ENCODE results near the gene RERE.

The RERE gene

DNA sequence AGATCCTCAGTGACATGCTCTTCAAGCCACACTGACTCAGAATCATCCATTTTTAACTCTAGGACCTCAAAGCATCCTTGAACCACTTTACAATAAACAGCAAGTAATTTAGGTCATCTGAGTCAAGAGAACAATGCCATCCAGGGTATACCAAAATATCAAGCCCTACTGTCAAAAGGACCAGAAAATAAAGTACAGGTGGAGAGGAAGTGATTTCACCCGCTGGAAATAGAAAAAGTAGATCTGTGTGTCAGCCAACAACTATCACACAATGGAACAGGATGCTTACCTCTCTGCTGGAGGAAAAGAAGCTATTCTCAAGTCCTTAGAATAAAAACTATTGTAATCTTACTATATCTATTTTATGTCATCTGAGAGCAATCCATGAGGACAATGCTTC, 37.0 kb downstream of the RERE start:
- in situ Hi-C loops (cut with HindIII; ENCODE audit: low sequenced_read_pairs), result no loop called here
- TF ChIP-seq, protein P1, sequence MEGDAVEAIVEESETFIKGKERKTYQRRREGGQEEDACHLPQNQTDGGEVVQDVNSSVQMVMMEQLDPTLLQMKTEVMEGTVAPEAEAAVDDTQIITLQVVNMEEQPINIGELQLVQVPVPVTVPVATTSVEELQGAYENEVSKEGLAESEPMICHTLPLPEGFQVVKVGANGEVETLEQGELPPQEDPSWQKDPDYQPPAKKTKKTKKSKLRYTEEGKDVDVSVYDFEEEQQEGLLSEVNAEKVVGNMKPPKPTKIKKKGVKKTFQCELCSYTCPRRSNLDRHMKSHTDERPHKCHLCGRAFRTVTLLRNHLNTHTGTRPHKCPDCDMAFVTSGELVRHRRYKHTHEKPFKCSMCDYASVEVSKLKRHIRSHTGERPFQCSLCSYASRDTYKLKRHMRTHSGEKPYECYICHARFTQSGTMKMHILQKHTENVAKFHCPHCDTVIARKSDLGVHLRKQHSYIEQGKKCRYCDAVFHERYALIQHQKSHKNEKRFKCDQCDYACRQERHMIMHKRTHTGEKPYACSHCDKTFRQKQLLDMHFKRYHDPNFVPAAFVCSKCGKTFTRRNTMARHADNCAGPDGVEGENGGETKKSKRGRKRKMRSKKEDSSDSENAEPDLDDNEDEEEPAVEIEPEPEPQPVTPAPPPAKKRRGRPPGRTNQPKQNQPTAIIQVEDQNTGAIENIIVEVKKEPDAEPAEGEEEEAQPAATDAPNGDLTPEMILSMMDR (IDR thresholded peaks at IDR 0.05; ENCODE audit: low read depth, low read length, missing control alignments), result no peak
- no peak for DNase-seq (ENCODE audit: low read depth)
- H3K4me3 ChIP-seq (ENCODE audit: low read depth, low read length), result no peak overlapping the region

DNA sequence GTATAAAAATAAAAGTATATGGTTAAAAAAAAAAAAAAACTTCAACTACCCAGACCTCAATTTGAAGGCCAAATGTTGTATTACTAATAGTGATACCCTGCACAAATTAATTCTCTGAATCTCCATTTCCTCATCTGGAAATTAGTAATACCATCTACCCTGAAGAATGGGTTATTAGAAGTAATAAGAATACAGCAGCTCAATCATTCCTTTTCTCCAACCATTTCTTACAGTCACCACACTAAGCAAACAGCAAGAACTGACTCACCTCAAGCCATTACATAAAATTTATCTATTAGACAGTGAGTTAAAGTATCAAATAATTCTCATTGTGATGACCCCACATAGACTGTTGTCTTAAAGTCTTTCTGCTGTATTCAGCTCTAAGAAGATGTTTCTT, 39.6 kb downstream of the RERE start:
- no peak for DNase-seq (ENCODE audit: low read depth)
- TF ChIP-seq, protein P1 (IDR thresholded peaks at IDR 0.05; ENCODE audit: low read depth, low read length, missing control alignments), result no peak
- in situ Hi-C loops (cut with HindIII; ENCODE audit: low sequenced_read_pairs), result no loop called here
- H3K4me3 ChIP-seq (ENCODE audit: low read depth, low read length), result no peak overlapping the region

DNA sequence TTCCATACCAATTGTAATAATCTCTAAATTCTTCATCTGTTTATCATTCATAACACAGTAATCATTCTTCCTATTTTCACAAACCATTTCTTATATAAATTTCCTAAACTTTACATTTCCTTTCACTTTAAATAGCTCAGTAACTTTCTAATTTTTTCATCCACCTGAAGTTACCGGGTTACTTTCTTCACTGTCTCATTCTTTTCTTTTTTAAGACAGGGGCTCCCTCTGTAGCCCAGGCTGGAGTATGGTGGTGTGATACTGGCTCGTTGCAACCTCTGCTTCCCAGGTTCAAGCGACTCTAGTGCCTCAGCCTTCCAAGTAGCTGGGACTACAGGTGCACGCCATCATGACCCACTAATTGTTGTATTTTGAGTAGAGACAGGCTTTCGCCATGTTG, 41.3 kb downstream of the RERE start:
- DNase-seq (ENCODE audit: low read depth), result no peak
- in situ Hi-C loops (cut with HindIII; ENCODE audit: low sequenced_read_pairs), result no loop called here
- TF ChIP-seq, protein P1 (IDR thresholded peaks at IDR 0.05; ENCODE audit: low read depth, low read length, missing control alignments), result no peak
- H3K4me3 ChIP-seq (ENCODE audit: low read depth, low read length), result no peak overlapping the region

DNA sequence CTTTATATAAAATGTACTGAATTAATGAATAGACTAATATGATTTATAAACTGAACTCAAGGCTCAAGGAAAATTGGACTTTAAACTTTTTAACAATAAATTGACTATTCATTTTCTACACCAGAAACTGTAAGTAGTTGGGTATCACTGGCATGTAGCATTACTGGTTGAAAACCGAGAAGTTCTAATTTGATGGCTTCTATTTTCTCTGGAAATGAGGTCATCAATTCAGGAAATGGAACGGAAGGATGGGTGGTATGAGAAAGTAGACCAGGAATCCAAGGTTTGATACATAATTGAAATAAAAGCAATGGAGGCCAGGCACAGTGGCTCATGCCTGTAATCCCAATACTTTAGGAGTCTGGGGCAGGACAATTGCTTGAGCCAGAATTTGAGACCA, 50.4 kb downstream of the RERE start:
- no peak for DNase-seq (ENCODE audit: low read depth)
- in situ Hi-C loops (cut with HindIII; ENCODE audit: low sequenced_read_pairs), result no loop called here
- TF ChIP-seq, protein P1 (IDR thresholded peaks at IDR 0.05; ENCODE audit: low read depth, low read length, missing control alignments), result no peak
- no peak overlapping the region for H3K4me3 ChIP-seq (ENCODE audit: low read depth, low read length)

DNA sequence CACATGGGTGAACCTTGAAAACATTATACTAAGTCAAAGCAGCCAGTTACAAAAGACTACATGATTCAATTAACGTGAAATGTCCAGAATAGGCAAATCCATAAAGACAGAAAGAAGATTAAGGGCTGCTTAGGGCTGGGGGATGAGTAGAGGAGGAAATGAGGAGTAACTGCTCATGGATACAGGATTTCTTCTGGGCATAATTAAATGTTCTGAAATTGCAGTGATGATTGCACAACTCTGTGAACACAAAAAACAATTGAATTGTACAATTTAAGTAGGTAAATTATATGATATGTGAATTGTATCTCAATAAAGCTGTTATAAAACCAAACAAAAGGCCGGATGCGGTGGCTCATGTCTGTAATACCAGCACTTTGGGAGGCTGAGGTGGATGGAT, 52.2 kb downstream of the RERE start:
- DNase-seq (ENCODE audit: low read depth), result no peak
- in situ Hi-C loops (cut with HindIII; ENCODE audit: low sequenced_read_pairs), result no loop called here
- no peak overlapping the region for H3K4me3 ChIP-seq (ENCODE audit: low read depth, low read length)
- TF ChIP-seq, protein P1 (IDR thresholded peaks at IDR 0.05; ENCODE audit: low read depth, low read length, missing control alignments), result no peak

DNA sequence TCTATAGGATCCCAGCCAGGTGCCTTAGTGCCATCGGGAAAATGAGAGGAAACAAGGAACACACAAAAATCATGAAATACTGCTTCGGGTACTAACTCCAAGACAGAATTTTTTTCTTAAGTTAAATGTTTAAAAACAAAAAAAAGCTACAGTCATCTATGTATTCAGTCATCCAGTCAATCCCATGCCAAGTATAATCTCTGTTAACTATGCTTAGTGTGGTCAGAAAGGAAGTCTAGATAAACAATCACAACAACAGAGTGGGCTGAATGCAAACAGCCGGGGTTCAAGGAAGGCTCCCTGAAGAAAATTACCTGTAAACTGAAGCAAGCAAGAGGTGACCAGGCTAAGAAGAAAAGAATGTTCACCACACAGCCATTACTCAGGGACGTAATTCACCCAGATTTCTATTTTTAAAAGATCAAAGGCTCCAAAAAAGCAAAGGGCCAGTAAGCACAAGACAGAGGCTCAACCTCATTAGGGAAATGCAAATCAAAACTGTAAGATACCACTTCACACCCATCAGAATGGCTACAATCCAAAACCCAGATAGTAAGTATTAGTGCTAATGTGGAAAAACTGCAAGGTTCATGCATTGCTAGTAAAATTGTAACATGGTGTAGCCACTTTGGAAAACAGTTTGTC, 53.0 kb downstream of the RERE start:
- in situ Hi-C loops (cut with HindIII; ENCODE audit: low sequenced_read_pairs), result no loop called here
- H3K4me3 ChIP-seq (ENCODE audit: low read depth, low read length), result no peak overlapping the region
- TF ChIP-seq, protein P1 (IDR thresholded peaks at IDR 0.05; ENCODE audit: low read depth, low read length, missing control alignments), result no peak

More for the DNA sequence above, 53.0 kb downstream of the RERE start:
- DNase-seq (ENCODE audit: low read depth), result no peak
